Keratinocyte (primary cell): ENCODE data around the gene PLA2G2D. TPM values are rescaled to one million over a fixed set of nuclear protein-coding genes. Genes with fewer than 3 reads are reported as not detected.

Source experiments
- DNase-seq: peaks from one replicate; pipeline ENCODE4 v3.0.0-alpha.2; 2011; ENCODE audit warnings: low read depth, missing footprints, low spot score
- FAIRE-seq: peaks from 2 replicates; lab custom pipeline; 2011; peaks lifted over from hg19 to GRCh38; lab: Jason Lieb, UNC
- H2AFZ ChIP-seq: 2 replicates; pipeline ENCODE4 v1.6.0; 2012; ENCODE audit warnings: low read length, control low read depth, inconsistent platforms; ENCODE audit not compliant: control insufficient read depth
- H3K27ac ChIP-seq: 2 replicates; pipeline ENCODE4 v1.5.1; 2011; ENCODE audit warnings: low read length; ENCODE audit not compliant: control insufficient read depth, insufficient read depth
- H3K27me3 ChIP-seq: 3 replicates; pipeline ENCODE4 v1.6.0; 2011; ENCODE audit warnings: low read length; ENCODE audit not compliant: control insufficient read depth, insufficient read depth; ENCODE audit errors: extremely low read depth
- H3K36me3 ChIP-seq, 2 experiments: 2 replicates in 1 of 2; 3 replicates in 1 of 2; pipeline ENCODE4 v1.5.1; 2011; ENCODE audit warnings: low read length in 2 of 2, mild to moderate bottlenecking in 1 of 2; ENCODE audit not compliant: control insufficient read depth in 2 of 2, insufficient read depth in 2 of 2; ENCODE audit errors: extremely low read depth in 1 of 2
- H3K4me1 ChIP-seq: 3 replicates; pipeline ENCODE4 v1.5.1; 2011; ENCODE audit warnings: low read length; ENCODE audit not compliant: control insufficient read depth, insufficient read depth; ENCODE audit errors: extremely low read depth
- H3K4me2 ChIP-seq: 3 replicates; pipeline ENCODE4 v1.6.0; 2011; ENCODE audit warnings: low read depth, low read length; ENCODE audit not compliant: control insufficient read depth, insufficient read depth; ENCODE audit errors: extremely low read depth
- H3K4me3 ChIP-seq, 3 experiments: fragments of 200-600 bp in 1 of 3; sonication (generic) in 1 of 3; 2 replicates in 2 of 3; 3 replicates in 1 of 3; pipeline ENCODE4 v1.5.1; 2011 to 2016; ENCODE audit warnings: low read length in 3 of 3, mild to moderate bottlenecking in 3 of 3, control low read depth in 2 of 3, inconsistent platforms in 1 of 3, low read depth in 1 of 3, mixed read lengths in 1 of 3, mixed run types in 1 of 3, moderate library complexity in 1 of 3; ENCODE audit not compliant: control insufficient read depth in 2 of 3, insufficient read depth in 2 of 3; ENCODE audit errors: extremely low read depth in 1 of 3
- H3K79me2 ChIP-seq: 2 replicates; pipeline ENCODE4 v1.6.0; 2012; ENCODE audit warnings: low read length; ENCODE audit not compliant: control insufficient read depth, insufficient read depth
- H3K9ac ChIP-seq: 3 replicates; pipeline ENCODE4 v1.6.0; 2011; ENCODE audit warnings: low read length; ENCODE audit not compliant: control insufficient read depth, insufficient read depth; ENCODE audit errors: extremely low read depth
- H3K9me1 ChIP-seq: 3 replicates; pipeline ENCODE4 v1.6.0; 2011; ENCODE audit warnings: low read length; ENCODE audit not compliant: control insufficient read depth, insufficient read depth; ENCODE audit errors: extremely low read depth
- H3K9me3 ChIP-seq: 2 replicates; pipeline ENCODE4 v1.5.1; 2012; ENCODE audit warnings: low read depth, low read length; ENCODE audit not compliant: control insufficient read depth
- H4K20me1 ChIP-seq: 3 replicates; pipeline ENCODE4 v1.6.0; 2011; ENCODE audit warnings: low read length; ENCODE audit not compliant: control insufficient read depth, insufficient read depth; ENCODE audit errors: extremely low read depth
- CTCF ChIP-seq, 3 experiments: IDR thresholded peaks in 1 of 3; conservative IDR thresholded peaks in 1 of 3; optimal IDR thresholded peaks in 1 of 3; 2 replicates in 2 of 3; 3 replicates in 1 of 3; pipeline versions ENCODE3 to v1.5.1; 2011; ENCODE audit warnings: low read length in 3 of 3, mild to moderate bottlenecking in 3 of 3, moderate library complexity in 2 of 3, control low read depth in 1 of 3, inconsistent platforms in 1 of 3; ENCODE audit not compliant: insufficient read depth in 2 of 3; ENCODE audit errors: extremely low read depth in 1 of 3
- EZH2 ChIP-seq: IDR thresholded peaks from one replicate; pipeline ENCODE4 v1.6.1; 2012; ENCODE audit warnings: inconsistent platforms, mild to moderate bottlenecking, low read length, moderate library complexity
- dilution Hi-C: fragments of 300-500 bp; cut with MboI; formaldehyde crosslinking; loops from one replicate; pipeline ENCODE4 v1.7.0; 2020; ENCODE audit warnings: low sequenced_read_pairs; ENCODE audit not compliant: extremely low pct_ligation_motif_present
- polyA plus RNA-seq, 5 experiments: library from polyadenylated mRNA; depleted of rRNA in 3 of 5; stranded (reverse) in 3 of 5; stranded (forward) in 1 of 5; unstranded in 1 of 5; fragments of >200 nt; gene quantifications; 1 replicate in 1 of 5; 2 replicates in 3 of 5; 3 replicates in 1 of 5; pipeline versions ENCODE4 v1.2.1 to v1.2.3, GENCODE V29; 2011 to 2012; ENCODE audit warnings: missing spikeins in 2 of 5, low read depth in 1 of 5, low replicate concordance in 1 of 5

PLA2G2D gene
- polyA plus RNA-seq, 1 donor (not counting 4 experiments of a cell fraction or from before 2014, with no cell fraction given) = not detected

GRCh38 chr1:20078711-20079110, 40.6 kb downstream of the PLA2G2D start:
- H3K9me3 ChIP-seq = no peaks in the 10 kb centered on the region
- no peak for TF ChIP-seq CTCF (optimal IDR thresholded peaks at IDR 0.05 in 1 of 3, IDR thresholded peaks at IDR 0.05 in 1 of 3, conservative IDR thresholded peaks at IDR 0.05 in 1 of 3; ENCODE audit: extremely low read depth in 1 of 3, insufficient read depth in 2 of 3, low read length in 3 of 3)
- no peak for TF ChIP-seq EZH2
- no peaks in the 10 kb centered on the region for H3K36me3 ChIP-seq
- no peak for DNase-seq
- H3K27me3 ChIP-seq = peaks cover 41% of the 10 kb centered on the region
- no peak overlapping the region for H3K27ac ChIP-seq
- H3K4me2 ChIP-seq = no peak overlapping the region
- H3K4me3 ChIP-seq = no peak overlapping the region
- no peak for FAIRE-seq
- no peaks in the 10 kb centered on the region for H3K79me2 ChIP-seq
- H2AFZ ChIP-seq = no peak overlapping the region
- dilution Hi-C loops = no loop called here
- no peaks in the 10 kb centered on the region for H3K9me1 ChIP-seq
- no peaks in the 10 kb centered on the region for H3K4me1 ChIP-seq
- no peaks in the 10 kb centered on the region for H4K20me1 ChIP-seq
- H3K9ac ChIP-seq = no peak overlapping the region

- no peaks in the 10 kb centered on the region for H3K36me3 ChIP-seq
- dilution Hi-C loops = no loop called here
Observed at GRCh38 chr1:20078171-20078651, 41.1 kb downstream of the PLA2G2D start.

More at GRCh38 chr1:20078171-20078651, 41.1 kb downstream of the PLA2G2D start:
- no peak overlapping the region for H3K9ac ChIP-seq
- FAIRE-seq = no peak
- peaks cover 38% of the 10 kb centered on the region for H3K27me3 ChIP-seq
- no peak for DNase-seq
- H3K9me1 ChIP-seq = no peaks in the 10 kb centered on the region
- H3K4me2 ChIP-seq = no peak overlapping the region
- TF ChIP-seq CTCF (optimal IDR thresholded peaks at IDR 0.05 in 1 of 3, IDR thresholded peaks at IDR 0.05 in 1 of 3, conservative IDR thresholded peaks at IDR 0.05 in 1 of 3; ENCODE audit: extremely low read depth in 1 of 3, insufficient read depth in 2 of 3, low read length in 3 of 3) (no peak), EZH2 (no peak)
- no peaks in the 10 kb centered on the region for H4K20me1 ChIP-seq
- H3K79me2 ChIP-seq = no peaks in the 10 kb centered on the region
- no peaks in the 10 kb centered on the region for H3K9me3 ChIP-seq
- no peaks in the 10 kb centered on the region for H3K4me1 ChIP-seq
- no peak overlapping the region for H3K4me3 ChIP-seq
- no peak overlapping the region for H2AFZ ChIP-seq
- H3K27ac ChIP-seq = no peak overlapping the region
